Mucosa of descending colon (tissue), 3 donors: ENCODE data around the gene RPS6KA4. TPM values are rescaled to one million over a fixed set of nuclear protein-coding genes. Genes with fewer than 3 reads are reported as not detected.
A peak's percentile ranks its signal among the peaks of the same experiment; 100 is the strongest.

Experiments
- ATAC-seq: fragments of 200-7000 bp; cut with Tn5 transposase; one replicate; pipeline ENCODE4 v1.9.1; 2020; ENCODE audit warnings: mild to moderate bottlenecking, moderate library complexity
- DNase-seq, 3 donors: peaks; one replicate each; pipeline ENCODE4 v3.0.0-alpha.2; 2020
- H3K36me3 ChIP-seq: fragments of 200-600 bp; one replicate; pipeline ENCODE4 v1.8.0; 2021; ENCODE audit warnings: low read depth, mild to moderate bottlenecking
- H3K4me1 ChIP-seq: fragments of 200-600 bp; one replicate; pipeline ENCODE4 v1.8.0; 2021; ENCODE audit warnings: low read depth, mild to moderate bottlenecking
- H3K4me3 ChIP-seq: fragments of 200-600 bp; one replicate; pipeline ENCODE4 v1.8.0; 2021; ENCODE audit warnings: mild to moderate bottlenecking
- H3K9me3 ChIP-seq: fragments of 200-600 bp; one replicate; pipeline ENCODE4 v1.8.0; 2021; ENCODE audit warnings: mild to moderate bottlenecking
- intact Hi-C, 2 donors: fragments of 100-400 bp; cut with DNase I in 1 of 2; cut with micrococcal nuclease in 1 of 2; formaldehyde crosslinking; loops; one replicate each; pipeline versions ENCODE4 v1.11.0 to v1.11.1; 2022; cut with DNase I, micrococcal nuclease
- total RNA-seq, 3 donors: library from RNA; stranded (reverse); fragmentation: NEBNext Ultra II Directional in 2 of 3; extraction: Animal tissue kit (Norgen Biotek cat#: 25700) in 2 of 3; gene quantifications; one replicate each; pipeline versions ENCODE4 v1.2.1 to v1.2.4, GENCODE V29; 2021 to 2023
- TF ChIP-seq, protein P1 (sequence below): fragments of 200-600 bp; IDR thresholded peaks from one replicate; pipeline ENCODE4 v1.8.0; 2022; ENCODE audit warnings: antibody characterized with exemption, mild to moderate bottlenecking
- donor health status: DM: no; HTN: no; CAD: no; lungs with moderate emphysema.
- donor health status: DM: no; HTN: no; CAD: no.
- donor health status: DM: no; HTN: yes; CAD: no.

Gene RPS6KA4
- total RNA-seq, 3 donors from 2014 or later, result 33.6 to 39.8 (median 36.5) TPM

DNA sequence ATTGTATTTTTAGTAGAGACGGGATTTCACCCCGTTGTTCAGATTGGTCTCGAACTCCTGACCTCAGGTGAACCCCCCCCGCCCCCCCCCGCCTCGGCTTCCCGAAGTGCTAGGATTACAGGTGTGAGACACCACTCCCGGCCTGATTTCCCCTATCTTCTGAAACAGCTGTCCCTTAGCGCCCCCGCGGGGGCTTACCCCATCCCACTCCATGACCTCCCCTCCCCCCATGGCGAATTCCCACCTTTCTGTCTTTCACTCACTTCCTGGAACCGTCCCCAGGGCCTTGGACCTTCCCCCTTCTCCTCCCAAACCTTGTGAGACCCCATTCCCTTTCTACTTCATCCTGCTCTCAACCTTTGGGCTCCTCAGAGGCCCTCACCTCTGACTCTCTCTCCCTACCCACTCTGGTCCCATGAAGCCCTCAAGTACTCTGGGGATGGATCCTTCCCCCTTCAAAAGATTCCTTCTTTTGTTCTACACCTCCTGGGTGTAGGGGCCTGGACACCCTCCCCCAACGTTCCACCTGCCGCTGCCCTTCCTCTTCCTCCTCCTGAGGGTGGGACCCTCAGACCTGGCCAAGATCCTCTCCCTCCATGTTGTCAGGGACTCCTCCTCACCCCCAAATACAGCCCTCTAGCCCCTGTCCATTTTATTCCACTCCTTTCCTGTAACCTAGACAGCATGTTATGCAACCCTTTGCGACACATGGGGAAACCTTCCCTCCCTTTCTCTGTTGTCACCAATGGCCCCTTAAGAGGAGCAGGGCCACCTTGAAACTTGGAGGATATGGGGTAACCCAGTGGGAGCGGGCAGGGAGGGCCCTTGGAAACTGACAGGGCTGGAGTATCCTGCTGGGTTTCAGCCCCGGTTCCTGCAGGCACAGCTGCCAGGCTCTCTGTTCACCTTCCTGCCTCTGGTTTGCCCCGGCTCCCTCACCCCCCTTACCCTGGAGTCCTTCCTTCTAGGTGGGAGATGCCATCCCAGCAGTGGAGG, 39.9 kb upstream of the RPS6KA4 start:
- DNase-seq, result peak; percentile 67 to 72 (median 70)
- intact Hi-C loops, result no loop called here
- Histone ChIP-seq H3K4me1 (peaks cover 28% of the 10 kb centered on the region), H3K9me3 (no peaks in the 10 kb centered on the region), H3K36me3 (peaks cover 6% of the 10 kb centered on the region), H3K4me3 (peak overlapping the region; percentile 69)
- no peak for ATAC-seq
- TF ChIP-seq, protein P1, sequence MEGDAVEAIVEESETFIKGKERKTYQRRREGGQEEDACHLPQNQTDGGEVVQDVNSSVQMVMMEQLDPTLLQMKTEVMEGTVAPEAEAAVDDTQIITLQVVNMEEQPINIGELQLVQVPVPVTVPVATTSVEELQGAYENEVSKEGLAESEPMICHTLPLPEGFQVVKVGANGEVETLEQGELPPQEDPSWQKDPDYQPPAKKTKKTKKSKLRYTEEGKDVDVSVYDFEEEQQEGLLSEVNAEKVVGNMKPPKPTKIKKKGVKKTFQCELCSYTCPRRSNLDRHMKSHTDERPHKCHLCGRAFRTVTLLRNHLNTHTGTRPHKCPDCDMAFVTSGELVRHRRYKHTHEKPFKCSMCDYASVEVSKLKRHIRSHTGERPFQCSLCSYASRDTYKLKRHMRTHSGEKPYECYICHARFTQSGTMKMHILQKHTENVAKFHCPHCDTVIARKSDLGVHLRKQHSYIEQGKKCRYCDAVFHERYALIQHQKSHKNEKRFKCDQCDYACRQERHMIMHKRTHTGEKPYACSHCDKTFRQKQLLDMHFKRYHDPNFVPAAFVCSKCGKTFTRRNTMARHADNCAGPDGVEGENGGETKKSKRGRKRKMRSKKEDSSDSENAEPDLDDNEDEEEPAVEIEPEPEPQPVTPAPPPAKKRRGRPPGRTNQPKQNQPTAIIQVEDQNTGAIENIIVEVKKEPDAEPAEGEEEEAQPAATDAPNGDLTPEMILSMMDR, result no peak

DNA sequence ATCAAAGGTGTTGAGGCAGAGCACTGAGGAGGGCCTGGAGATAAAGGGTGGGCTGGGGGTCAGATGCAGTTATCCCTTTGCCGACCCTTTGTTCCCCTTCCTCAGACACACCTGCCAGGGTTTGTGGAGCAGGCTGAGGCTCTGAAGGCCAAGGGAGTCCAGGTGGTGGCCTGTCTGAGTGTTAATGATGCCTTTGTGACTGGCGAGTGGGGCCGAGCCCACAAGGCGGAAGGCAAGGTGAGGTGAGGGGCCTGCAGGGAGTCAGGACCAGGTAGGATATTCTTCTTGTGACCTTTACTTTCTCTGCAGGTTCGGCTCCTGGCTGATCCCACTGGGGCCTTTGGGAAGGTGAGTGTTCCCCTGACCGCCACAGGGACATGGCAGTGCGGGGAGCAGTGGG, 38.4 kb upstream of the RPS6KA4 start:
- H3K4me1 ChIP-seq, result peaks cover 28% of the 10 kb centered on the region
- DNase-seq, result peak in 2 of 3 donors; percentile 30 to 48

DNA sequence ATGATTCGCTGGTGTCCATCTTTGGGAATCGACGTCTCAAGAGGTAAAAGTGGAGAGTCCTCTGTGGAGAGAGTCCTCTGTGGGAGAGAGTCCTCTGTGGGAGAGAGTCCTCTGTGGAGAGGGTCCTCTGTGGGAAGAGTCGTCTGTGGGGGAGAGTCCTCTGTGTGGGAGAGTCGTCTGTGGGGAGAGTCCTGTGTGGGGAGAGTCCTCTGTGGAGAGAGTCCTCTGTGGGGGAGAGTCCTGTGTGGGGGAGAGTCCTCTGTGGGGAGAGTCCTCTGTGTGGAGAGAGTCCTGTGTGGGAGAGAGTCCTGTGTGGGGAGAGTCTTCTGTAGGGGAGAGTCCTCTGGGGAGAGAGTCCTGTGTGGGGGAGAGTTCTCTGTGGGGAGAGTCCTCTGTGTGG, 37.9 kb upstream of the RPS6KA4 start:
- ATAC-seq (no peak), DNase-seq (no peak)
- H3K36me3 ChIP-seq, result no peaks in the 10 kb centered on the region
- peaks cover 26% of the 10 kb centered on the region for H3K4me1 ChIP-seq
- H3K9me3 ChIP-seq, result no peaks in the 10 kb centered on the region
- TF ChIP-seq, protein P1, result no peak
- intact Hi-C loops, result no loop called here
- no peak overlapping the region for H3K4me3 ChIP-seq

More for the DNA sequence above, 38.4 kb upstream of the RPS6KA4 start:
- H3K4me3 ChIP-seq, result no peak overlapping the region
- intact Hi-C loops, result no loop called here
- no peak for ATAC-seq
- TF ChIP-seq, protein P1, result no peak
- no peaks in the 10 kb centered on the region for H3K9me3 ChIP-seq
- no peaks in the 10 kb centered on the region for H3K36me3 ChIP-seq

DNA sequence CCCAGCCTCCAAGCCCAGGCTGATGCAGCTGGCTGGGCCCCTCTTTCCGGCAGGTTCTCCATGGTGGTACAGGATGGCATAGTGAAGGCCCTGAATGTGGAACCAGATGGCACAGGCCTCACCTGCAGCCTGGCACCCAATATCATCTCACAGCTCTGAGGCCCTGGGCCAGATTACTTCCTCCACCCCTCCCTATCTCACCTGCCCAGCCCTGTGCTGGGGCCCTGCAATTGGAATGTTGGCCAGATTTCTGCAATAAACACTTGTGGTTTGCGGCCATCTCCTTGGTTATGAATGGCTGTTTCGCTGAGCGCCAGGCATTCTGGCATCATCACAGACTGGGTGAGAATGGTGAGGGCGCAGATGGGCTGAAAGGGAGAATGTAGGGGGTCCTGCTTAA, 37.4 kb upstream of the RPS6KA4 start:
- TF ChIP-seq, protein P1, result no peak
- ATAC-seq (peak; percentile 54), DNase-seq (peak; percentile 79 to 82 (median 80))
- H3K4me3 ChIP-seq, result no peak overlapping the region
- H3K36me3 ChIP-seq, result no peaks in the 10 kb centered on the region
- no peaks in the 10 kb centered on the region for H3K9me3 ChIP-seq
- peaks cover 22% of the 10 kb centered on the region for H3K4me1 ChIP-seq
- intact Hi-C loops, result no loop called here

DNA sequence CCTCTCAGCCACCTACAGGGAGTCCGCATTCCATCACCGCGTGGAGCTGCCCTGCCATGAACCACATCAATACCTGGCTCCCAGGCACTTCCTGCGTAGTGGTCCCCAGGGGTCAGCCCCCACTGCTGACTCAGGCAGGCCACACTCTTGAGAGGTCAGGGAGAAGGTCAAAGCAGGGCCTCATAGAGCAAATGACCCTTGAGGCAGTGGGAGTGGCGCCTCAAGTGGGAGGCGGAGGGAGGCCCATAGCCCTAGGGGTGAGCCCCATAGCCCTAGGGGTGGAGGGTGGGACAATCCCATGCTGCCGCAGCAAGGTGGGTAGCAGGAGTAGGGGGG, 36.1 kb upstream of the RPS6KA4 start:
- H3K4me1 ChIP-seq, result peaks cover 22% of the 10 kb centered on the region
- intact Hi-C loops, result no loop called here
- TF ChIP-seq, protein P1, result no peak
- DNase-seq (peak in 1 of 3 donors; percentile 42), ATAC-seq (no peak)
- no peak overlapping the region for H3K4me3 ChIP-seq
- H3K36me3 ChIP-seq, result no peaks in the 10 kb centered on the region
- H3K9me3 ChIP-seq, result no peaks in the 10 kb centered on the region
